GM23248 (cell line): ENCODE results near the gene INPP5D.

Experiments
- EZH2 ChIP-seq: fragments of 200-600 bp; sonication (generic); IDR thresholded peaks from 2 replicates; pipeline ENCODE4 v1.6.1; 2018; ENCODE audit warnings: antibody characterized with exemption, mild to moderate bottlenecking; ENCODE audit not compliant: insufficient read depth, poor library complexity, severe bottlenecking
- EZH2phosphoT487 ChIP-seq: fragments of 200-600 bp; sonication (generic); IDR thresholded peaks from 2 replicates; pipeline ENCODE4 v1.6.1; 2018; ENCODE audit warnings: antibody characterized with exemption, moderate library complexity, mild to moderate bottlenecking, low read depth; ENCODE audit not compliant: insufficient read depth

DNA sequence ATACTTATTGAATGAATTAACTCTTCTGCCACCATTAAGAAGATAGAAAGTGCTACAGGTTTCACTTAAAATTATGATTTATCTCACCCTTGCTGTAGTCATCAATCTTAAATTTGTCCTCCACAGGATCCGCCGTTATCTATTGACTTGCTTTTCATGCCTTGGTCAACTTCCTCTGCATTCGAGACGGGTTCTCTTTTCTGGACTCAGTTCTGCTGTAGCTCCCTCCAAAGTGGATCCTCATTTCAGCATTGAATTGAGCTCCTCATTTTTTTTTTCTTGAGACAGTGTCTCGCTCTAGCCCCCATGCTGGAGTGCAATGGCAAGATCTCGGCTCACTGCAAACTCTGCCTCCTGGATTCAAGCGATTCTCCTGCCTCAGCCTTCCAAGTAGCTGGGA is 27.6 kb downstream of the INPP5D start:
- no peak for TF ChIP-seq EZH2phosphoT487
- TF ChIP-seq EZH2, result no peak
